DMS114 treated with DMSO at 0.1 percent for 48 hours (cell line): Measurements from ENCODE around the gene MYO5C.
"Not testable (repeated sequence)": the region's sequence is repeated elsewhere in the genome, so short reads cannot be mapped to it uniquely, and the experiment has no call there.

ENCODE experiments used
- DNase-seq: peaks from one replicate; lab custom pipeline; 2025; ENCODE audit not compliant: unreplicated experiment; lab: John Stamatoyannopoulos, UW

The MYO5C gene

DNA sequence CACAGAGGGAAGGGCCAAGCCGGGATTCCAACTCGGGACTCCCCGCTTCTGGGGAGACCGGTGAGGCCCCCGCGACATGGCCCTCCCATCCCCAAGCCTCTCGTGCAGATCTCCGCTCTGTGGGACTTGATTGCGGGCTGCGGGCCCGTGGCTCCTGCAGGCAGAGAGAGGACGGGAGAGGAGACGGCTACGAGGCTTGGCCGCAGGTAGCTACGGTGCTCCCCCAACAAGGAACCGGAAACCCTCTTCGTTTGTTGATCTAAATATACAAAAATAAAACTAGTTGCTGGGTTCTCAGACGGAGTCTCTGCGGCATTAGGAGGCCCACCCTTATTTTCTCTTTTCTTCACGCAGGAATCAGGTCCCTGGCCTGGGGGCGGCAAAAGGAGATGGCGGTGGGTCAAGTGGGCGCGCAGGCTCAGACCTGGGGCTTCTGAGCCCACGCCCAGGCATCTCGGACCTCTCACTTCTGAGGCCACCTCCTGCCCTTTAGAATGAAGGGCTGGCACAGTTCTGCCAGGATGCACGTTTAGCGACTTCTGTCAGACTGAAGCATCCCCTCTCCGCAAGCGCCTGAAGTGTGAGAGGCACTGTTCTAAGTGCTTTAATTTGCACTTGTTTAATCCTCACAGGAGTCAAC is 115.3 kb downstream of the MYO5C start:
- DNase-seq = no peak

DNA sequence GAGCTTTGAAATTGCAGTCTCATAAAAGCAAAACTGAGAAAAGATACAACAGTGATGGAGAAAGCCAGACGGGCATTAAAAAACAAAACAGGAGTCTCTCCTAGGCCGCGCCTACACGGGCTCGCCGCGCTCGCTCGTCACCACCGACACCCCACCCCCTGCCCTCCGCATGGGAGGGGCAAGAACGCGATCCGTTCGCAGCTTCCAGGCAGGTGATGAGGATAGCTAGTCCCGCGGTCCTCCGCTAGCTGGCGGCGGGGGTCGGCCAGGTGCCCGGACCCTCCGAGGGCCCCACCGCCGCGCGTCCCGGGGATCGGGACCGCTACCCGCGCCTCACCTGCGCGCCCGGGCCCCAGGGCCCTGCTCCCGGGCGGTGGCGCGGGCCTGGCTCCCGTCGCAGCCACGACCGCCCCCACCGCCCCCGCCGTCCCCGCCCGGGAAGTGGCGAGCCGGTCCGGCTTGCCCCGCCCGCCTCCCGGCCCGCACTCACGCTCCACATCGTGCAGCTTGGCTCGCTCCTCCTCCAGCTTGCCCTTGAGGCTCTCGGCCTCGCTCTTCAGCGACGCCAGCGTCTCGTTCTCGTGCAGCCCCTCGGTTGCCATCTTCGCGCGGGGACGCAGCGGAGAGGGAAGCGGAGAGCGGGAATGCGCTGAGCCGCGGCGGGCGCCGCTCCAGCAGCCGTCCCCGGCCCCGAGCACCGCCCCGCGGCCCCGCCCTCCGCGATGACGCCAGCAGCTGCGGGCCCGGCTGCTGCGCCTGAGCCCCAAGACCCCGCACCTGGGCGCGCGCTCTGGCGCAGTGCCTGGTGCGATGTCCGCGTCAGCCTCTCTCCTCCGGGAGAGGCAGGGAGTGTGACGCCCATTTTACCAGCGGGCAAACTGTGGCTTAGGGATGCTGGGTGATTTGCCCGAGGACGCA is 116.1 kb downstream of the MYO5C start:
- peak; percentile 62 for DNase-seq

DNA sequence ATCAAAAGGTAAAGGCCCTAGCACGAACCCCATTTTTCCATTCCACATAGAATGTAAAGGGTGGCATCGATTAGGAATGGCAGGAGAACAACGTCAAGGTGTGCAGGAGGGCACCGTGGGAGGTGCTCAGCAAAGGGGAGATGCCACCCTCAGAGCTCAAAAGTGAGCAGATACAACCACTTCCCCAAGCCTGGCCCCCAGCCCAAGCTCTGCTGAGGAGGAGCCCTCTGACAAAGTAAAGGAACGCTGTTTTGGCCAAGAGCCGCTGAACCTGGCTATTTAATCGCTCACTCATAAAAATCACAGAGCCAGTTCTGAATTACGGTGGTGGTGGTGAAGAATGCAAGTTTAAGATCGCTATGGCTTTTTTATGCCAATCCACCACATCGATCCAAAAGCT is 116.8 kb downstream of the MYO5C start:
- no peak for DNase-seq

DNA sequence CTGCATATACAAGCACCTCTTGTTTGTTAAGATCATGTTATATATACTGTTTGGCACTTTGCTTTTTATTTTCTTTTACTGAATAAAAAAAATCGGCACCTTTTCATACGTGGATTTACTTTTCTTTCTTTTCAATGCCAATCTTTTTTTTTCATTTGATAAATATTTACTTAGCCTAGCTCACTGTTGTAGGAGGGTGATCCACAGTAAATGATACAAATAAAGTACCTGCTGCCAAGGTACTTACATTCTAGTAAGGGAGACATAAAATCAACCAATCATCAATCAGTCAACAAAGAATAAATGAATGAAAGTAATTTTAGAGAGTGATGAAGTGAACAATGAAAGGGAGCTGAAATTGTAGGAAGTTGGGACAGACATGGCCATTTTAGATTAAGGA is 122.7 kb downstream of the MYO5C start:
- no peak for DNase-seq

DNA sequence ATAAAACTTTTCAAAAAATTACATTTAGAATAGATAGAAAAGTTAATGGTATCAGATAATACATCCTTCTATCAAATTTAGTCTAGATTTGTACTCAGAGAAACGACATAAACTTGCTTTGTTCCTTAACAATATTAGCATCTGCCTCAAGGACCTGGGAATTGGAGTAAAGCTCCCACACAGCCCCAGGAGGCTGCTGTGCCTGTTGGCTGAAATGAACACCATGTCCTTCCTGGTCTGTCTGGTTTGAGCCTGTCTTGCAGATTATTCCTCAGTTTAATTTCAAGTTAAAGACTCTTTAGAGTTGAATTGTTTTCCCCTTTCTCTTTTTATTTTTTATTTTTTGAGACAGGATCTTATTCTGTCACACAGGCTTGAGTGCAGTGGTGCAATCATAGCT is 123.8 kb downstream of the MYO5C start:
- DNase-seq = no peak

DNA sequence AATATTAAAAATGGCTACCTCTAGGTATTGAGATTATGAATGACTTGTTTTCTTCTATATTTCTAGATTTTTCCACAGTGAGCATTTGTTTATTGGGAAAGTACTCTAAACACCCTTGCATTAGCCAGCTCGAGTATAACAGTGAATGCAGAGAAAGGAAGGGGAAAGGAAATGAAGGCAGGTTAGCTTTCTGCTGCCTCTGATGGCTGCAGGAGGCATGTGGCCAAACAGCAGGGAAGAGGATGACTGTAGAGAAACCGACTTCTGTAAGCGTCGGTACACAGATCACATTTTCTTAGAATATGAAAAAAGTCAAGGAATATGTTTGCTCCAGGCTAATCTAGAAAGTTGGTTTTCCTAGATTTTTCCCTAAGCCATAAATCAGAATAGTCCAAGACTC is 124.2 kb downstream of the MYO5C start:
- no peak for DNase-seq

DNA sequence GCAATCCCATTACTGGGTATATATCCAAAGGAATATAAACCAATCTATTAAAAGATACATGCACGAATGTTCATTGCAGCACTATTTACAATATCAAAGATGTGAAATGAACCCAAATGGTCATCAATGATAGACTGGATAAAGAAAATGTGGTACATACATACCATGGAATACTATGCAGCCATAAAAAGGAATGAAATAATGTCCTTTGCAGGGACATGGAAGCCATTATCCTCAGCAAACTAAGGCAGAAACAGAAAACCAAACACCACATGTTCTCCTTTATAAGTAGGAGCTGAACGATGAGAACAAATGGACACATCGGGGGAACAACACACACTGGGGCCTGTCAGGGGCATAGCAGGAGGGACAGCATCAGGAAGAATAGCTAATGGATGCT is 125.4 kb downstream of the MYO5C start:
- DNase-seq = not testable (repeated sequence)

DNA sequence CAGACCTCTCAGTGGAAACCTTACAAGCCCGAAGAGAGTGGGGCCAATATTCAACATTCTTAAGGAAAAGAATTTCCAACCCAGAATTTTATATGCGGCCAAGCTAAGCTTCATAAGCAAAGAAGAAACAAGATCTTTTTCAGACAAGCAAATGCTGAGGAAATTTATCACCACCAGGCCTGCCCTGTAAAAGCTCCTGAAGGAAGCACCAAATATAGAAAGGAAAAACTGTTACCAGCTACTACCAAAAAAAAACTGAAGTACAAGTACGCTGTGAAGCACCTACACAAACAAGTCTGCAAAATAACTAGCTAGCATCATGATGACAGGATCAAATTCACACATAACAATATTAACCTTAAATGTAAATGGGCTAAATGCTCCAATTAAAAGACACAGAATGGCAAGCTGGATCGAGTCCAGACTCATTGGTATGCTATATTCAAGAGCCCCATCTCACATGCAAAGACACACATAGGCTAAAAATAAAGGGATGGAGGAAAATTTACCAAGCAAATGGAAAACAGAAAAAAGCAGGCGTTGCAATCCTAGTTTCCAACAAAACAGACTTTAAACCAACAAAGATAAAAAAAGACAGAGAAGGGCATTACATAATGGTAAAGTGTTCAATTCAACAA is 130.0 kb downstream of the MYO5C start:
- DNase-seq = not testable (repeated sequence)

DNA sequence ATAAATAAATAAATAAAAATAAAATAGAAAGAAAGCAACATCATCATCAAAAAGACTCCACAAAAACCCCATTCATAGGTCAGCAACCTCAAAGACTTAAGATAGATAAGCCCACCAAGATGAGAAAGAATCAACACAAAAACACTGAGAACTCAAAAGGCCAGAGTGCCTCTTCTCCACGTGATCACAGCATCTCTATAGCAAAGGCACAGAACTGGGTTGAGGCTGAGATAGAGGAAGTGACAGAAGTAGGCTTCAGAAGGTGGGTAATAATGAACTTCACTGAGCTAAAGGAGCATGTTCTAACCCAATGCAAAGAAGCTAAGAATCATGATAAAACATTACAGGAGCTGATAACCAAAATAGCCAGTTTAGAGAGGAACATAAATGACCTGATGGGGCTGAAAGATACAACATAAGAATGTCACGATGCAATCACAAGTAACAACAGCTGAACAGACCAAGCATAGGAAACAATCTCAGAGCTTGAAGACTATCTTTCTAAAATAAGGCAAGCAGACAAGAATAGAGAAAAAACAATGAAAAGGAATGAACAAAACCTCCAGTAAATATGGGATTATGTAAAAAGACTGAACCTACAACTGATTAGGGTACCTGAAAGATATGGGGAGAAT is 130.9 kb downstream of the MYO5C start:
- no peak for DNase-seq

DNA sequence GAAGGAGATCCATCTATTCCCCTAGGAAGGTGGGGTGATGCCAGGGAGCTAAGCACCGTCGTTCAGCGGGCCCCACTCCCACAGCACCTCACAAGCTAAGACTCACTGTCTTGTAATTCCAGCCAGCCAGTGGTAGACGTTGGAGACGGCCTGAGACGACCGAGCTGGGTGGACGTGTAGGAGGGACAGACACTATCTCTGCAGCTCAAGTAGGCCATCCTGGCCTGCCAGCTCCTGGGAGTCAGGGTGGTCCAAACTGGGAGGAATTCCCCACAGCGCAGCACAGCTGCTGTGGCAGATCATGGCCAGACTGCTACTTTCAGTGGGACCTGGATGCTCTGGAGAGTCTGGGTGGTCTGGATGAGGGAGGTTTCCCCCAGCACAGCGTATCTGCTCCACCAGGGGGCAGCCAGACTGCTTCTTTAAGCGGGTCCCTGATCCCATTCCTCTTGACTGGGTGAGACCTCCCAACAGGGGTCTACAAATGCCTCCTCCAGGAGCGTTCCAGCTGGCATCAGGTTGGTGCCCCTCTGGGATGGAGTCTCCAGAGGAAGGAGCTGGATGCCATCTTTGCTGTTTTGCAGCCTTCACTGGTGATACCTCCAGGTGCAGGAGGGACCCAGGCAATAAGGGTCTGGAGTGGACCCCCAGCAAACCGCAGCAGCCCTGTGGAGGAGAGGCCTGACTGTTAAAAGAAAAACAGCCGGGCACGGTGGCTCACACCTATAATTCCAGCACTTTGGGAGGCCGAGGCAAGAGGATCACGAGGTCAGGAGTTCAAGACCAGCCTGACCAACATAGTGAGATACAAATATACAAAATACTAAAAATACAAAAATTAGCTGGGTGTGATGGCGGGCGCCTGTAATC is 132.0 kb downstream of the MYO5C start:
- DNase-seq = no peak

DNA sequence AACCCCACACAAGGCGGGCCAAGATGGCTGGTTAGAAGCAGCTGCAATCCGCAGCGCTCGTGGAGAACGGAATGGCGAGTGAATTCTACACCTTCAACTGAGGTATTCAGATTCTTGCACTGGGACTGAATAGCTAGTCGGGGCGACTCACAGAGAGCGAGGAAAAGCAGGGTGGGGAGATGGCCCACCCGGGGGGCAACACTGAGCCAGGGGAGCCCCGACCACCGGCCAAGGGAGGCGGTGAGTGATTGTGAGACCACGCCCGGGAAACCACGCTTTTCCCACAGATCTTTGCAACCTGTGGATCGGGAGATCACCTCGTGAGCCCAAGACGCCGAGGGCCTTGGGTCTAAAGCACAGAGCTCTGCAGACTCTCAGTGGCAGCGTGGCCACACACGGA is 132.7 kb downstream of the MYO5C start:
- DNase-seq = no peak

DNA sequence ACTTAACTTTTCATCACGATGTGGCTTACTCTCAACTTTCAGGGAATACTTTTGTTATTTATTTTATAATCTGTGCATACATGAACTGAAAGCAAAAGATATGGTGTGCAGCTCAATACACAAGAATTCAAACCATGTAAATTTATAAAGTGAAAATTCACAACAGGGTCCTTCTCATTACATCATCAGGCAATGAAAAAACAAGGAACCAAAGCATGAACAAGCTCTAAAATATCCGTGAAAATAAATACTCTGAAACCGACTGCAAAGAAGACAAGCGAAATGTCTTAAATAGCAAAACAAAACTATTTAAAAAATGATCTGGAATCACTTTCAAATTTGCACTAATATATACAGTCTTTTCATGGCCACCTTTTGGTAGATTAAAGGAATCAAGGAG is 133.3 kb downstream of the MYO5C start:
- no peak for DNase-seq

DNA sequence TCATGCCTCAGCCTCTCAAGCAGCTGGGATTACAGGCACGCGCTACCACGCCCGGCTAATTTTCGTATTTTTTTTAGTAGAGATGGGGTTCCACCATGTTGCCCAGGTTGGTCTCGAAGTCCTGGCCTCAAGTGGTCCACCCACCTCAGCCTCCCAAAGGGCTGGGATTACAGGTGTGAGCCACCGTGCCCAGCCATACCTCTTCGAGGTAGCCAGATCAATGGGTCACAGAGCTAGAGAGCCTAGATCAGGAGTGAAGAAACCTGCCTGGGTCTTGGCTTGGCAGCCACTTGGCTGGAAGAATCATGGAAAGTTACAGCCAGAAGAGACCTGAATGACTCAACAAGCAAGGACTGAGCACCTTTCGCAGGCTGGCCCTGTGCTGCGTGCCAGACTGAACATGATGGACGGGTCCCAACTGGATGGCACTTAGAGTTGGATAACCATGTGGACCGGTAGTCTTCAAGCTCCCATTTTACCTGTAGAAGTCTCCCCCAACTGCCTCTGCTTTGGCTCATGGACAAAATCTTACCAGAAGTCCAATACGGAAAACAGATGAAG is 134.1 kb downstream of the MYO5C start:
- no peak for DNase-seq

DNA sequence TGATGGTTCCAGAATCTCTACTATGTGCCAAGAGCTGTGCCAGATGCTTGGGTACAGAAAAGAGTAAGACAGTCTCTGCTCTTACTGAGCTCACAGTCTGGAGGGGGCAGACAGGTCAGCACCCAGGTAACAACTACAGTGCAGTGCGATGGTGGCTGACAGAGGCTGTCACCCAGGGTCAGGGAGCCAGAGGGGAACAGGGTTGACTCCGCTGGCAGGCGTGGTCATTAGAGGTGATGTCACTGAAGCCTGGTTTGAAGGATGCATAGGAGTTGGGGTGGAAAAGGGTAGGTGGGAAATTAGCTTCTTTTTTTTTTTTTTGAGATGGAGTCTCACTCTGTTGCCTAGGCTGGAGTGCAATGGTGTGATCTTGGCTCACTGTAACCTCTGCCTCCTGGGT is 136.0 kb downstream of the MYO5C start:
- no peak for DNase-seq

DNA sequence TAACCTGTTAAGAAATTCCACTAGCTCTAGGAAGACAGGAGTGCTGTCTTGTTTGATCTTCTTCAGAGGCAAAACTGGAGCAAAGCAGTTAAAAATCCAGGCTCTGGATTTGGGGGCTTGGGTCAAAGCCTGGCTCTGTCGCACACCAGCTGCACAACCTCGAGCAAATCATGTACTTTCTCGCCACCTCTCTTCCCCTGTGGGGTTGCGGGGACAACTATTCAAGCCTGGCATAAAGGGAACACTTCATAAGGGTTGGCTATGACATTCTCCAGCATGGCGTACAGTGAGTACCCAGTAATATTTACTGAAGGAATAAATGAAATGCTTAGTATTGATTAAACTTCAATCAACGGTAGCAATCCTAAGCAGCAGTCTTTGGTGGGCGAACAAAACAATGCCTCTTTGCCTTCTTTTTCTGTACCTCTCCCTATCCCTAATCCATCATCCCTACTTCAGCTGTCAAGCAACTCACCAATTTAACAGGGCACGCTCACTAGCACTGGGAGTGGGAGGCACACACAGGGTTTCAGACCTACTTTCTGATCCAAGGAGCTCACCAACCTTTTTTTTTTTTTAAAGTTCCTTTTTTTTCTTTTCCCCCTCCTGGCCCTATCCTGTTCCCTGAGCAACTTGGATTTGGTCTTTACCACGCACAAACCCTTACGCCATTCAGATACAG is 137.4 kb downstream of the MYO5C start:
- DNase-seq = no peak

DNA sequence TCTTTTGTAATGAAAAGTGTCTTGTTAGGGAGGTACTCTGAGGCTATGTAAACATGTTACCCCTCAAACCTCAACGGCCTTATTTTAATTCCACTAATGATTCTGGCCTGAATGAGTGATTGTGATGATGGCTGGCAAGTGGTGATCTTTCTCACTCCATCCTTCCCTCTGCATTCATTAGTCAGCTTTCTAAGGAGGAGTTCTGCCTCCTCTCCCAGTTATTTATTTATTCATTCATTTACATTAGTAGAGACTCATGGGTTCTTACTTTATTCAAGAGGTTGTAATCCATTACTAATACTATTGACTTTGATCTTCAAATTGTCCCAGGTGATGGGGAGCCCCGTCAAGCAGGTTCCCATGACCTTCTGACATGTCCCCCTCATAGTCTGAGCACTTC is 139.7 kb downstream of the MYO5C start:
- DNase-seq = no peak

DNA sequence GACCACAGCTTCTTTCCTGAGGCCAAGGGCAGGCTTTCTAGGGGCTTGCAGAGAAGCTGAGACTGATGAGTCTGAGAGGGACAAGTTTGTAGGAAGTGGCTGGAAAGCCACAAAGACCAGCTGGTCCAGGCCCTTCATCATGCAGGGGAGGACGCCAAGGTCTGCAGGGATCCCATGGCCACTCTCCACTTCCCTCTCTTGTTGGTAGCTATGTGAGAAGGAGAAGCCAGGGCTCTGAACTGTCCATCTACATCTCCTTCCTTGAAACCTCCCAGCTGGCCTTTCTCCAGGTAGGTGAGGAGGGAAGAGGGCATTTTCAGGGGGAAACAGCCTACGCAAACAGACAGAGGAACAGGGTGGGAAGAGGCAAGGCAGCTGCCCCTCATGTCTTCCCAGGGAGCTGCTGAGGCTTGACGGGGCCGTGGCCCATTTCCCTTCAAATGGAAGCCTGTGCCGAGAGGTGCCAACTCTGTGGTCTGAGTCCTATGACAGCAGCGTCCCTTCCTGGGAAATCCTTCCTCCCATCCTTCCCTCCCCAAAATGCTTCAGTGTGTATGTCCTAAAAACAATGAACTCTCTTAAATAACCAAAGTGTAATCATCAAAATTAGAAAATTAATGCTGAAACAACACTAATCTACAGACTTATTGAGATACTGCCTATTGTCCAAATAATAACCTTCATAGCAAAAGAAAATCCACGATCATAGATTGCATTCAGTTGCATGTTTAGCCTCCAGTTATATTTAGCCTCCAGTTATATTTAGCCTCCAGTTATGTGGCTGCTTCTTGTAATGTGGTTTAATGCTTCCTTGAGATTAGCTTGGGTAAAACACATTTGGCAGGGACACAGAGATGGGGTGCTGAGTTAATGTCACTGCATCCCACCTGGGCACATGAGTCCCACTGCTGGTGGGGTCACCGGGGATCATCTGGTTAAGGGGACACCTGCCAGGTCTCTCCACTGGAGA is 140.4 kb downstream of the MYO5C start:
- no peak for DNase-seq
